H1 (cell line): ENCODE measurements around the gene TMBIM6. TPM values are rescaled to one million over a fixed set of nuclear protein-coding genes. Genes with fewer than 3 reads are reported as not detected.

Experiments used
- BCL11A ChIP-seq, 2 experiments: IDR thresholded peaks; one replicate each; pipeline ENCODE4 v1.6.1; 2011; ENCODE audit warnings: low read depth in 2 of 2, low read length in 2 of 2, mild to moderate bottlenecking in 2 of 2
- BRCA1 ChIP-seq: IDR thresholded peaks from 2 replicates; pipeline ENCODE4 v1.6.1; 2012; ENCODE audit warnings: low read depth, low read length, improper control_type of control experiment
- CHD2 ChIP-seq: IDR thresholded peaks from 2 replicates; pipeline ENCODE4 v1.6.1; 2012; ENCODE audit warnings: low read length, improper control_type of control experiment
- KDM1A ChIP-seq: fragments of 200-600, 300-600 bp; sonication (generic); IDR thresholded peaks from 2 replicates; pipeline ENCODE4 v1.7.1; 2016; ENCODE audit warnings: mild to moderate bottlenecking, low read length, borderline replicate concordance
- MAX ChIP-seq: IDR thresholded peaks from 2 replicates; pipeline ENCODE4 v1.6.1; 2012; ENCODE audit warnings: inconsistent platforms
- NRF1 ChIP-seq: IDR thresholded peaks from 2 replicates; pipeline ENCODE4 v1.6.1; 2011; ENCODE audit warnings: mild to moderate bottlenecking, low read depth, low read length, improper control_type of control experiment
- RBBP5 ChIP-seq: IDR thresholded peaks from 2 replicates; pipeline ENCODE4 v1.7.1; 2012; ENCODE audit warnings: low read depth, mild to moderate bottlenecking, inconsistent platforms, low read length, moderate library complexity, borderline replicate concordance
- SAP30 ChIP-seq: fragments of 300-600 bp; sonication (generic); IDR thresholded peaks from 2 replicates; pipeline ENCODE4 v1.7.1; 2012; ENCODE audit warnings: low read length, moderate library complexity, mild to moderate bottlenecking, inconsistent platforms; ENCODE audit not compliant: insufficient read depth, insufficient replicate concordance
- SIN3A ChIP-seq, 2 experiments: IDR thresholded peaks in 1 of 2; conservative IDR thresholded peaks in 1 of 2; 2 replicates each; pipeline ENCODE4 v1.6.1; 2011 to 2012; ENCODE audit warnings: low read length in 2 of 2, improper control_type of control experiment in 1 of 2, low read depth in 1 of 2, mild to moderate bottlenecking in 1 of 2
- SRF ChIP-seq: IDR thresholded peaks from 2 replicates; pipeline ENCODE4 v1.6.1; 2011; ENCODE audit warnings: mild to moderate bottlenecking, low read depth, low read length, moderate library complexity
- YY1 ChIP-seq: IDR thresholded peaks from 2 replicates; pipeline ENCODE4 v1.6.1; 2011; ENCODE audit warnings: low read depth, mild to moderate bottlenecking, low read length
- ZNF274 ChIP-seq: IDR thresholded peaks from 2 replicates; pipeline ENCODE4 v1.7.0; 2012; ENCODE audit warnings: low read length, borderline replicate concordance; ENCODE audit errors: extremely low read depth
- polyA plus RNA-seq, 7 experiments: library from polyadenylated mRNA; depleted of rRNA in 3 of 7; stranded (reverse) in 5 of 7; unstranded in 2 of 7; fragments of >200 nt in 5 of 7; fragments of 200-250 nt in 2 of 7; gene quantifications; 1 replicate in 5 of 7; 2 replicates in 1 of 7; 4 replicates in 1 of 7; pipeline versions ENCODE4 v1.2.1 to v1.2.3, GENCODE V29; 2011 to 2013; ENCODE audit warnings: missing spikeins in 2 of 7, mixed read lengths in 2 of 7
- total RNA-seq: library from RNA; stranded (reverse); fragmentation: NEBNext Ultra II Directional; extraction: Animal tissue kit (Norgen Biotek cat#: 25700); gene quantifications from 2 replicates; pipeline ENCODE4 v1.2.1, GENCODE V29; 2021
- TF ChIP-seq, protein P1 (sequence below), 3 experiments: IDR thresholded peaks; 1 replicate in 2 of 3; 2 replicates in 1 of 3; pipeline versions ENCODE4 v1.5.1 to v1.6.1; 2011; ENCODE audit warnings: low read length in 3 of 3, mild to moderate bottlenecking in 3 of 3, inconsistent platforms in 2 of 3, low read depth in 1 of 3, moderate library complexity in 1 of 3; ENCODE audit not compliant: insufficient read depth in 1 of 3; ENCODE audit errors: control extremely low read depth in 1 of 3

TMBIM6 gene
- total and polyA plus RNA-seq, 2 of the 8 experiments (the other 6 are each of a cell fraction or from before 2014, with no cell fraction given): 423 to 556 TPM

DNA sequence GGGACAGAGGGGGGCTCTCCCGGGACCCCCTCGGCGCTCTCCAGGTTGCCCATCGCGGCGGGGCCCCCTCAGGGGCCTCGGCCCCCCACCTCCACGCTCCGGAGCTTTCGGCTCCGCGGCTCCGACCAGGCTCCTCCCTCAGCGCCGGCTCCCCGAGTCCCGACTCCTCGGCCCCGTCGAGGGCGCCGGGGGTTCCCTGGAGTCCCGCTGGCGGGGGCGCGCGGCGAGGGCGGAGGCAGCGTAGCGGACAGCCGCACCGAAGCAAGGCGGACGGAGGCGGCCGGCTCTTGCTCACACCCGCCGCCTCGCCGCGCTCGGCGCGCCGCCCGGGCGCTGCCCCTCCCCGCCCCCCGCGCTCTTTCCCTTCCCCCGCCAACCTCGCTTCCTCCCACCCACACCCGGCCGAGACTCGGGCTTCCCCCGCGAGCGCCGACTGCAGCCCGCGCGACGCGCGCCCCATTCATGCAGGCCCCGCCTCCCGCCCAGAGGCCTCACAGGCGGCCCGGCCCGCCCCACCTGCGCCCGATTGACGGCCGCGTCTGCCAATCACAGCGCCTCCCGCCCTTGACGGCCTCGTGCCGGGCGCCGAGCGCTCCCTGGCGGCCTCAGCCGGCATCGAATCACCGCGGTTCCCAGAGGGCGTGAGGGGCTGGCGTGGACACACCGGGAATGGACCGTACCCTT is 34.1 kb upstream of the TMBIM6 start, which contains the start of gene FMNL3 (continued):
- no peak for TF ChIP-seq BRCA1
- no peak for TF ChIP-seq BCL11A (IDR thresholded peaks at IDR 0.05; ENCODE audit: low read depth in 2 of 2, low read length in 2 of 2)
- TF ChIP-seq SRF: no peak
- no peak for TF ChIP-seq KDM1A
- TF ChIP-seq MAX: peak; percentile 100
- TF ChIP-seq CHD2: peak; percentile 89
- no peak for TF ChIP-seq YY1
- 0 out of 4 replicates have a peak, but pooled peaks of 1 of the 2 experiments have one; percentile 34 for TF ChIP-seq SIN3A (conservative IDR thresholded peaks at IDR 0.05 in 1 of 2, IDR thresholded peaks at IDR 0.05 in 1 of 2; ENCODE audit: low read depth in 1 of 2, low read length in 2 of 2)
- no peak for TF ChIP-seq ZNF274
- TF ChIP-seq, protein P1, sequence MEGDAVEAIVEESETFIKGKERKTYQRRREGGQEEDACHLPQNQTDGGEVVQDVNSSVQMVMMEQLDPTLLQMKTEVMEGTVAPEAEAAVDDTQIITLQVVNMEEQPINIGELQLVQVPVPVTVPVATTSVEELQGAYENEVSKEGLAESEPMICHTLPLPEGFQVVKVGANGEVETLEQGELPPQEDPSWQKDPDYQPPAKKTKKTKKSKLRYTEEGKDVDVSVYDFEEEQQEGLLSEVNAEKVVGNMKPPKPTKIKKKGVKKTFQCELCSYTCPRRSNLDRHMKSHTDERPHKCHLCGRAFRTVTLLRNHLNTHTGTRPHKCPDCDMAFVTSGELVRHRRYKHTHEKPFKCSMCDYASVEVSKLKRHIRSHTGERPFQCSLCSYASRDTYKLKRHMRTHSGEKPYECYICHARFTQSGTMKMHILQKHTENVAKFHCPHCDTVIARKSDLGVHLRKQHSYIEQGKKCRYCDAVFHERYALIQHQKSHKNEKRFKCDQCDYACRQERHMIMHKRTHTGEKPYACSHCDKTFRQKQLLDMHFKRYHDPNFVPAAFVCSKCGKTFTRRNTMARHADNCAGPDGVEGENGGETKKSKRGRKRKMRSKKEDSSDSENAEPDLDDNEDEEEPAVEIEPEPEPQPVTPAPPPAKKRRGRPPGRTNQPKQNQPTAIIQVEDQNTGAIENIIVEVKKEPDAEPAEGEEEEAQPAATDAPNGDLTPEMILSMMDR (IDR thresholded peaks at IDR 0.05; ENCODE audit: control extremely low read depth in 1 of 3, insufficient read depth in 1 of 3, low read depth in 1 of 3, low read length in 3 of 3): peak; percentile 87 to 96 (median 88)
- no peak for TF ChIP-seq SAP30
- peak; percentile 92; the same call in 1 of the 2 replicates for TF ChIP-seq RBBP5
- TF ChIP-seq NRF1: no peak
